Liver (tissue), 9 donors: ENCODE measurements around the gene FKBP5. TPM values are rescaled to one million over a fixed set of nuclear protein-coding genes. Genes with fewer than 3 reads are reported as not detected.

Source experiments
- DNase-seq: peaks from one replicate; pipeline ENCODE4 v3.0.0-alpha.2; 2017; ENCODE audit warnings: low spot score
- H3K27ac ChIP-seq, 2 donors: one replicate each; pipeline ENCODE4 v1.7.0; 2013; ENCODE audit warnings: inconsistent platforms in 2 of 2, low read length in 2 of 2, control low read depth in 1 of 2, low read depth in 1 of 2, mild to moderate bottlenecking in 1 of 2
- H3K27me3 ChIP-seq, 4 donors: one replicate each; pipeline versions ENCODE4 v1.6.1 to v1.7.0; 2013; ENCODE audit warnings: low read length in 3 of 4, inconsistent platforms in 1 of 4, mild to moderate bottlenecking in 1 of 4, moderate library complexity in 1 of 4; ENCODE audit not compliant: control insufficient read depth in 4 of 4, insufficient read depth in 4 of 4
- H3K36me3 ChIP-seq, 4 donors: one replicate each; pipeline versions ENCODE4 v1.6.1 to v1.7.0; 2013; ENCODE audit warnings: low read length in 3 of 4, mild to moderate bottlenecking in 3 of 4, low read depth in 1 of 4, moderate library complexity in 1 of 4; ENCODE audit not compliant: control insufficient read depth in 4 of 4, insufficient read depth in 3 of 4
- H3K4me1 ChIP-seq, 4 donors: one replicate each; pipeline versions ENCODE4 v1.6.1 to v1.7.0; 2013; ENCODE audit warnings: low read length in 3 of 4, mild to moderate bottlenecking in 3 of 4, moderate library complexity in 1 of 4; ENCODE audit not compliant: control insufficient read depth in 4 of 4, insufficient read depth in 4 of 4
- H3K4me3 ChIP-seq, 3 donors: one replicate each; pipeline versions ENCODE4 v1.6.1 to v1.7.0; 2013; ENCODE audit warnings: low read length in 3 of 3, control low read depth in 1 of 3, low read depth in 1 of 3, mild to moderate bottlenecking in 1 of 3
- H3K9ac ChIP-seq, 2 donors: one replicate each; pipeline ENCODE4 v1.7.0; 2013; ENCODE audit warnings: low read length in 2 of 2, mild to moderate bottlenecking in 2 of 2, moderate library complexity in 2 of 2, control low read depth in 1 of 2, low read depth in 1 of 2
- H3K9me3 ChIP-seq, 4 donors: one replicate each; pipeline versions ENCODE4 v1.6.1 to v1.7.0; 2013; ENCODE audit warnings: low read length in 3 of 4; ENCODE audit not compliant: control insufficient read depth in 4 of 4
- ATF3 ChIP-seq: IDR thresholded peaks from 2 replicates; pipeline ENCODE4 v1.6.1; 2016; ENCODE audit warnings: antibody characterized with exemption
- CTCF ChIP-seq: fragments of 150-350 bp; IDR thresholded peaks from 2 replicates; pipeline ENCODE4 v1.5.1; 2017; ENCODE audit warnings: improper control_type of control experiment, low read depth, low read length; ENCODE audit not compliant: missing input control
- EGR1 ChIP-seq, 2 donors: IDR thresholded peaks; 2 replicates each; pipeline ENCODE4 v1.6.1; 2016 to 2018; ENCODE audit warnings: antibody characterized with exemption in 2 of 2, low read depth in 2 of 2
- FOXA1 ChIP-seq: IDR thresholded peaks from 2 replicates; pipeline ENCODE4 v1.6.1; 2016; ENCODE audit warnings: antibody characterized with exemption
- FOXA2 ChIP-seq: IDR thresholded peaks from 2 replicates; pipeline ENCODE4 v1.6.1; 2016; ENCODE audit warnings: antibody characterized with exemption
- GABPA ChIP-seq, 2 donors: IDR thresholded peaks in 1 of 2; conservative IDR thresholded peaks in 1 of 2; 2 replicates each; pipeline ENCODE4 v1.6.1; 2016; ENCODE audit warnings: antibody characterized with exemption in 2 of 2, mild to moderate bottlenecking in 1 of 2, moderate library complexity in 1 of 2
- HNF4A ChIP-seq, 2 donors: conservative IDR thresholded peaks; 2 replicates each; pipeline ENCODE4 v1.6.1; 2016; ENCODE audit warnings: antibody characterized with exemption in 2 of 2, mild to moderate bottlenecking in 2 of 2
- HNF4G ChIP-seq: IDR thresholded peaks from 2 replicates; pipeline ENCODE4 v1.6.1; 2016; ENCODE audit warnings: antibody characterized with exemption
- JUND ChIP-seq, 2 donors: IDR thresholded peaks; 2 replicates each; pipeline ENCODE4 v1.6.1; 2016; ENCODE audit warnings: antibody characterized with exemption in 2 of 2
- NR2F2 ChIP-seq: IDR thresholded peaks from 2 replicates; pipeline ENCODE4 v1.6.1; 2016; ENCODE audit warnings: antibody characterized with exemption
- RAD21 ChIP-seq, 2 donors: IDR thresholded peaks; 2 replicates each; pipeline ENCODE4 v1.6.1; 2016; ENCODE audit warnings: antibody characterized with exemption in 2 of 2, mild to moderate bottlenecking in 2 of 2
- REST ChIP-seq: IDR thresholded peaks from 2 replicates; pipeline ENCODE4 v1.6.1; 2016; ENCODE audit warnings: antibody characterized with exemption, mild to moderate bottlenecking
- RXRA ChIP-seq, 2 donors: IDR thresholded peaks; 2 replicates each; pipeline ENCODE4 v1.6.1; 2017 to 2018; ENCODE audit warnings: antibody characterized with exemption in 2 of 2, mild to moderate bottlenecking in 1 of 2
- SP1 ChIP-seq: IDR thresholded peaks from 2 replicates; pipeline ENCODE4 v1.6.1; 2018; ENCODE audit warnings: antibody characterized with exemption, mild to moderate bottlenecking
- TAF1 ChIP-seq: conservative IDR thresholded peaks from 2 replicates; pipeline ENCODE4 v1.6.1; 2016; ENCODE audit warnings: antibody characterized with exemption, mild to moderate bottlenecking
- YY1 ChIP-seq: IDR thresholded peaks from 2 replicates; pipeline ENCODE4 v1.6.1; 2016; ENCODE audit warnings: antibody characterized with exemption, mild to moderate bottlenecking
- ZBTB33 ChIP-seq: IDR thresholded peaks from 2 replicates; pipeline ENCODE4 v1.6.1; 2016; ENCODE audit warnings: antibody characterized with exemption
- WGBS: extraction: QIAGEN DNeasy Blood & Tissue Kit; methylation state at CpG from one replicate; pipeline ENCODE4 v1.1.7; 2013; 5-methylcytosine and 5-hydroxymethylcytosine counted together
- polyA plus RNA-seq, 2 donors: library from polyadenylated mRNA; stranded (reverse) in 1 of 2; unstranded in 1 of 2; fragments of 200-250 nt in 1 of 2; fragments of >200 nt in 1 of 2; fragmentation: Nextera tagmentation in 1 of 2; extraction: Ambion mirVana in 1 of 2; gene quantifications; one replicate each; pipeline versions ENCODE4 v1.2.1 to v1.2.3, GENCODE V29; 2013 to 2015
- total RNA-seq, 2 donors: library from RNA; depleted of rRNA; stranded (reverse); fragments of >200 nt; gene quantifications; one replicate each; pipeline ENCODE4 v1.2.3, GENCODE V29; 2014
- donor health status: healthy.
- donor health status: healthy.
- donor health status: healthy.
- donor health status: healthy.
- donor health status: healthy.

FKBP5 gene
- total and polyA plus RNA-seq, 4 donors: 10.3 to 132 (median 63.7) TPM

- Histone ChIP-seq H3K4me1 (peaks cover 5 to 18% (median 13%) of the 10 kb centered on the region in 4 donors), H3K9ac (peak overlapping the region in 1 of 2 donors; percentile 50)
Observed at GRCh38 chr6:35668744-35669450, 19.8 kb downstream of the FKBP5 start.

GRCh38 chr6:35668096-35668495 lies 20.6 kb downstream of the FKBP5 start:
- peaks cover 0 to 1% (median 0%) of the 10 kb centered on the region in 4 donors for H3K36me3 ChIP-seq
- no peaks in the 10 kb centered on the region for H3K9me3 ChIP-seq
- H3K4me1 ChIP-seq: peaks cover 3 to 24% (median 17%) of the 10 kb centered on the region in 4 donors
- no peak overlapping the region for H3K27ac ChIP-seq
- TF ChIP-seq HNF4G (no peak), HNF4A (conservative IDR thresholded peaks at IDR 0.05) (no peak), YY1 (no peak), CTCF (no peak), REST (no peak), JUND (IDR thresholded peaks at IDR 0.05) (no peak), EGR1 (IDR thresholded peaks at IDR 0.05; ENCODE audit: low read depth in 2 of 2) (no peak), SP1 (no peak), ATF3 (no peak), RXRA (IDR thresholded peaks at IDR 0.05) (no peak), GABPA (IDR thresholded peaks at IDR 0.05 in 1 of 2, conservative IDR thresholded peaks at IDR 0.05 in 1 of 2) (no peak), FOXA1 (no peak), RAD21 (IDR thresholded peaks at IDR 0.05) (no peak), ZBTB33 (no peak), NR2F2 (no peak), FOXA2 (no peak), TAF1 (no peak)
- peak overlapping the region in 1 of 2 donors; percentile 43 for H3K9ac ChIP-seq
- H3K4me3 ChIP-seq: no peak overlapping the region
- WGBS: 87% methylated on average over 2 of the region's 2 CpGs
- H3K27me3 ChIP-seq: no peaks in the 10 kb centered on the region
- DNase-seq: no peak

More at GRCh38 chr6:35668744-35669450, 19.8 kb downstream of the FKBP5 start:
- Histone ChIP-seq H3K36me3 (peaks cover 0 to 1% (median 0%) of the 10 kb centered on the region in 4 donors), H3K27me3 (no peaks in the 10 kb centered on the region), H3K27ac (peak overlapping the region in 1 of 2 donors; percentile 14), H3K9me3 (no peaks in the 10 kb centered on the region), H3K4me3 (no peak overlapping the region)
- no peak for TF ChIP-seq SP1
- DNase-seq: no peak
